GM18951 (cell line): ENCODE results near the gene SNIP1.
"Not testable (repeated sequence)": the region's sequence is repeated elsewhere in the genome, so short reads cannot be mapped to it uniquely, and the experiment has no call there.

Experiments used
- POLR2A ChIP-seq: IDR thresholded peaks from 4 replicates; pipeline ENCODE4 v1.6.1; 2011; ENCODE audit warnings: mild to moderate bottlenecking; ENCODE audit not compliant: insufficient read length, insufficient read depth; ENCODE audit errors: extremely low read depth
- in situ Hi-C: fragments of 300-500 bp; cut with MboI; formaldehyde crosslinking; loops from one replicate; pipeline ENCODE4 v1.12.0; 2022; ENCODE audit warnings: low sequenced_read_pairs, mixed read lengths, inconsistent platforms; ENCODE audit not compliant: unreplicated experiment

Gene SNIP1

GRCh38 chr1:37545019-37545418 lies 9.1 kb downstream of the SNIP1 start:
- in situ Hi-C loops = no loop called here
- TF ChIP-seq POLR2A = no peak

DNA sequence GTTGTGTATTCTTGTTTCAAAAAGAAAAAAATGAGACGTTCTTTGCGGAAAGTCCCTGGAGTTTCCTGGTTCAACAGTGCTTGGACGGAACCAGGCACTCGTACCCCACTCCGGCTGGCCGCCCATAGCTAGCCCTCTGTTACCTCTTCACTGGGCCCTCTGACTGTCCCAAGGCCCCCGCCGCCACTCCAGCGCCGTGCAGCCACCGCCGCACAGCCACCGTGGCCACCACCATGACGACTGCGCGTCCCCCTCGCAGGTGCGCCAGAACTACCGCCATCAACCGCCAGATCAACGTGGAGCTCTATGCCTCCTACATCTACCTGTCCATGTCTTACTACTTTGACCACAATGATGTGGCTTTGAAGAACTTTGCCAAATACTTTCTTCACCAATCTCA lies 9.6 kb downstream of the SNIP1 start:
- no peak for TF ChIP-seq POLR2A
- in situ Hi-C loops = no loop called here

- TF ChIP-seq POLR2A = no peak
These were observed 13.9 kb downstream of the SNIP1 start for GRCh38 chr1:37540036-37540785.

GRCh38 chr1:37539154-37539553 lies 14.9 kb downstream of the SNIP1 start:
- in situ Hi-C loops = not testable (repeated sequence)

More at GRCh38 chr1:37540036-37540785, 13.9 kb downstream of the SNIP1 start:
- in situ Hi-C loops = no loop called here

GRCh38 chr1:37537378-37537777 lies 16.7 kb downstream of the SNIP1 start:
- TF ChIP-seq POLR2A = no peak
- in situ Hi-C loops = no loop called here

- in situ Hi-C loops = no loop called here
These were observed 20.6 kb downstream of the SNIP1 start for GRCh38 chr1:37533317-37534093.

DNA sequence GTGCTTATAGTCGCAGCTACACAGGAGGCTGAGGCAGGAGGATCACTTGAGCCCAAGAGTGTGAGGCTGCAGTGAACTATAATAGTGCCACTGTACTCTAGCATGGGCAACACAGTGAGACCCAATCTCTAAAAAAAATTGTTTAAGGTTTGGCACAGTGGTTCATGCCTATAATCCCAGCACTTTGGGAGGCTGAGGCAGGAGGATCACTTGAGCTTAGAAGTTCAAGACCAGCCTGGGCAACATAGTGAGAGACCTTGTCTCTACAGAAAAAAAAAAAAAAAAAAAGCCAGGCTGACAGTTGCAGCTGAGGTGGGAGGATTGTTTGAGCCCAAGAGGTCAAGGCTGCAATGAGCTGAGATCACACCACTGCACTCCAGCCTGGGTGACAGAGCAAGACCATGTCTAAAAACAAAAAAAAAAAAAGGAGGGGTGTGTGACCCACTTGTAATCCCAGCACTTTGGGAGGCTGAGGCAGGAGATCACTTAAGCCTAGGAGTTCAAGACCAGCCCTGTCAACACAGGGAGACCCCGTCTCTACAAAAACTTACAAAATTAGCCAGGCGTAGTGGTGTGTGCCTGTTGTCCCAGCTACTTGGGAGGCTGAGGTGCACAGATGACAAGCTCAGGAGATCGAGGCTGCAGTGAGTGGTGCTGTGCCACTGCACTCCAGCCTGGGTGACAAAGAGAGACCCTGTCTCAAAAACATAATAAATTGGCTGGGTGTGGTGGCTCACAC lies 21.5 kb downstream of the SNIP1 start:
- in situ Hi-C loops = not testable (repeated sequence)

More at GRCh38 chr1:37533317-37534093, 20.6 kb downstream of the SNIP1 start:
- no peak for TF ChIP-seq POLR2A

- in situ Hi-C loops = not testable (repeated sequence)
These were observed 24.2 kb downstream of the SNIP1 start for GRCh38 chr1:37529888-37530287.

GRCh38 chr1:37519613-37520012 lies 34.5 kb downstream of the SNIP1 start:
- no peak for TF ChIP-seq POLR2A
- in situ Hi-C loops = no loop called here

- in situ Hi-C loops = not testable (repeated sequence)
These were observed 35.2 kb downstream of the SNIP1 start for GRCh38 chr1:37518929-37519328.

GRCh38 chr1:37518241-37518640 lies 35.9 kb downstream of the SNIP1 start:
- in situ Hi-C loops = not testable (repeated sequence)

GRCh38 chr1:37517569-37517968 lies 36.5 kb downstream of the SNIP1 start:
- no peak for TF ChIP-seq POLR2A
- in situ Hi-C loops = no loop called here

DNA sequence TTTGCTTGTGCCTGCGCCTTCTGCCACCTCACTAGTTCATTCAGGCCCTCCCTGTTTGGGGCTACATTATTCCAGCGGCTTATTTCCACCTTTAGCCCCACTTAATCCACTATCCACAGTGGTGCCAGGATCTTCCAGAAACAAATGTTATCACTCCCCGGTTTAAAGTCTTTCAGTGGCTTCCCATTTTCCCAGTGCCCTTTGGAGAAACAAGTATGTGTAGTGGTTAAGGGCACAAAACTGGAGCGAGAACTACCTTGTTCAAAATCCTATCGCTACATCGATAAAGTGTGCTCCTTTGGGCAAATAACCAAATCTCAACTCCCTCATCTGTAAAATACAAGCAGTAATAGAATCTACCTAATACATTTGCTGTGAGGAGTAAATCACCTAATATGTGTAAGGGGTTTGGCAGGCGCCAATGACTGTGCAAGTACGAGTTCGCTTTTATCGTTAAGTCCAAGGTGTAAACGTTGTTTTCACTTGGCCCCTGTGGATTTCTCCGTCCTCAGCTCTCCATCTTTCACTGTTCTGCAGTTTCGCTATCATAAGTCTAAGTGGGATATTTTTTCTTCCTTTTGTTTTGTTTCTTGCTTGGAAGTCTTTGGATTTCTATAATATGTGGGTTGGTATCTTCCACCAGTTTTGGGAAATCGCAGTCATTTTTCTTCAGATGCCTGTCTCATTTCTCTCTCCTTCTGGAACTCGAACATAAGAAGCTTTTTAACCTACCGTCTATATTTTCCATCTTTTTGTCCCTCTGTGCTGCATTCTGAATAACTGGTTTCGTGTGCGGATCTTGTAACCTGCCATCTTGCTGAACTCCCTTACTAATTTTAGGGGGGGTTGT lies 38.7 kb downstream of the SNIP1 start:
- in situ Hi-C loops = no loop called here
- TF ChIP-seq POLR2A = no peak
